GM23338 (cell line): Measurements from ENCODE around the gene MEI4.

Experiments
- CREB1 ChIP-seq: fragments of 250-450 bp; sonication (Bioruptor Pico); IDR thresholded peaks from 2 replicates; pipeline ENCODE4 v1.5.0; 2020; ENCODE audit warnings: low read depth, mild to moderate bottlenecking, moderate library complexity
- EZH2 ChIP-seq: fragments of 200-600 bp; sonication (generic); IDR thresholded peaks from one replicate; pipeline ENCODE4 v1.8.0; 2017; ENCODE audit warnings: antibody characterized with exemption, mild to moderate bottlenecking, low read depth; ENCODE audit not compliant: unreplicated experiment
- EZH2phosphoT487 ChIP-seq: fragments of 200-600 bp; sonication (generic); IDR thresholded peaks from one replicate; pipeline ENCODE4 v1.8.1; 2018; ENCODE audit warnings: antibody characterized with exemption; ENCODE audit not compliant: unreplicated experiment
- POLR2AphosphoS5 ChIP-seq: IDR thresholded peaks from 2 replicates; pipeline ENCODE4 v1.6.1; 2016; ENCODE audit warnings: antibody characterized with exemption, low read depth
- STAT1 ChIP-seq: IDR thresholded peaks from one replicate; pipeline ENCODE4 v1.6.1; 2016; ENCODE audit warnings: antibody characterized with exemption; ENCODE audit not compliant: unreplicated experiment
- ZNF331 ChIP-seq: fragments of 250-450 bp; sonication (Bioruptor Pico); IDR thresholded peaks from 2 replicates; pipeline ENCODE4 v1.5.0; 2020; ENCODE audit warnings: low read depth, mild to moderate bottlenecking, moderate library complexity
- TF ChIP-seq, protein P1 (sequence below), 2 experiments: fragments of 200-600 bp in 1 of 2; sonication (generic) in 1 of 2; conservative IDR thresholded peaks; 2 replicates each; pipeline versions ENCODE4 v1.5.1 to v1.6.1; 2016 to 2017; ENCODE audit warnings: antibody characterized with exemption in 2 of 2, low read depth in 2 of 2, mild to moderate bottlenecking in 2 of 2, moderate library complexity in 1 of 2
- TF ChIP-seq, protein P2 (sequence below): IDR thresholded peaks from one replicate; pipeline ENCODE4 v1.6.1; 2018; ENCODE audit warnings: antibody characterized with exemption; ENCODE audit not compliant: unreplicated experiment
- TF ChIP-seq, protein P3 (sequence below): IDR thresholded peaks from 2 replicates; pipeline ENCODE4 v1.6.1; 2016; ENCODE audit warnings: antibody characterized with exemption

- TF ChIP-seq EZH2phosphoT487 (no peak), STAT1 (no peak), CREB1 (no peak), POLR2AphosphoS5 (no peak), EZH2 (no peak), ZNF331 (CRISPR knock-in tag) (no peak)
- TF ChIP-seq, protein P1, sequence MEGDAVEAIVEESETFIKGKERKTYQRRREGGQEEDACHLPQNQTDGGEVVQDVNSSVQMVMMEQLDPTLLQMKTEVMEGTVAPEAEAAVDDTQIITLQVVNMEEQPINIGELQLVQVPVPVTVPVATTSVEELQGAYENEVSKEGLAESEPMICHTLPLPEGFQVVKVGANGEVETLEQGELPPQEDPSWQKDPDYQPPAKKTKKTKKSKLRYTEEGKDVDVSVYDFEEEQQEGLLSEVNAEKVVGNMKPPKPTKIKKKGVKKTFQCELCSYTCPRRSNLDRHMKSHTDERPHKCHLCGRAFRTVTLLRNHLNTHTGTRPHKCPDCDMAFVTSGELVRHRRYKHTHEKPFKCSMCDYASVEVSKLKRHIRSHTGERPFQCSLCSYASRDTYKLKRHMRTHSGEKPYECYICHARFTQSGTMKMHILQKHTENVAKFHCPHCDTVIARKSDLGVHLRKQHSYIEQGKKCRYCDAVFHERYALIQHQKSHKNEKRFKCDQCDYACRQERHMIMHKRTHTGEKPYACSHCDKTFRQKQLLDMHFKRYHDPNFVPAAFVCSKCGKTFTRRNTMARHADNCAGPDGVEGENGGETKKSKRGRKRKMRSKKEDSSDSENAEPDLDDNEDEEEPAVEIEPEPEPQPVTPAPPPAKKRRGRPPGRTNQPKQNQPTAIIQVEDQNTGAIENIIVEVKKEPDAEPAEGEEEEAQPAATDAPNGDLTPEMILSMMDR (conservative IDR thresholded peaks at IDR 0.05; ENCODE audit: low read depth in 2 of 2): no peak
- TF ChIP-seq, protein P2, sequence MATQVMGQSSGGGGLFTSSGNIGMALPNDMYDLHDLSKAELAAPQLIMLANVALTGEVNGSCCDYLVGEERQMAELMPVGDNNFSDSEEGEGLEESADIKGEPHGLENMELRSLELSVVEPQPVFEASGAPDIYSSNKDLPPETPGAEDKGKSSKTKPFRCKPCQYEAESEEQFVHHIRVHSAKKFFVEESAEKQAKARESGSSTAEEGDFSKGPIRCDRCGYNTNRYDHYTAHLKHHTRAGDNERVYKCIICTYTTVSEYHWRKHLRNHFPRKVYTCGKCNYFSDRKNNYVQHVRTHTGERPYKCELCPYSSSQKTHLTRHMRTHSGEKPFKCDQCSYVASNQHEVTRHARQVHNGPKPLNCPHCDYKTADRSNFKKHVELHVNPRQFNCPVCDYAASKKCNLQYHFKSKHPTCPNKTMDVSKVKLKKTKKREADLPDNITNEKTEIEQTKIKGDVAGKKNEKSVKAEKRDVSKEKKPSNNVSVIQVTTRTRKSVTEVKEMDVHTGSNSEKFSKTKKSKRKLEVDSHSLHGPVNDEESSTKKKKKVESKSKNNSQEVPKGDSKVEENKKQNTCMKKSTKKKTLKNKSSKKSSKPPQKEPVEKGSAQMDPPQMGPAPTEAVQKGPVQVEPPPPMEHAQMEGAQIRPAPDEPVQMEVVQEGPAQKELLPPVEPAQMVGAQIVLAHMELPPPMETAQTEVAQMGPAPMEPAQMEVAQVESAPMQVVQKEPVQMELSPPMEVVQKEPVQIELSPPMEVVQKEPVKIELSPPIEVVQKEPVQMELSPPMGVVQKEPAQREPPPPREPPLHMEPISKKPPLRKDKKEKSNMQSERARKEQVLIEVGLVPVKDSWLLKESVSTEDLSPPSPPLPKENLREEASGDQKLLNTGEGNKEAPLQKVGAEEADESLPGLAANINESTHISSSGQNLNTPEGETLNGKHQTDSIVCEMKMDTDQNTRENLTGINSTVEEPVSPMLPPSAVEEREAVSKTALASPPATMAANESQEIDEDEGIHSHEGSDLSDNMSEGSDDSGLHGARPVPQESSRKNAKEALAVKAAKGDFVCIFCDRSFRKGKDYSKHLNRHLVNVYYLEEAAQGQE: no peak
- TF ChIP-seq, protein P3, sequence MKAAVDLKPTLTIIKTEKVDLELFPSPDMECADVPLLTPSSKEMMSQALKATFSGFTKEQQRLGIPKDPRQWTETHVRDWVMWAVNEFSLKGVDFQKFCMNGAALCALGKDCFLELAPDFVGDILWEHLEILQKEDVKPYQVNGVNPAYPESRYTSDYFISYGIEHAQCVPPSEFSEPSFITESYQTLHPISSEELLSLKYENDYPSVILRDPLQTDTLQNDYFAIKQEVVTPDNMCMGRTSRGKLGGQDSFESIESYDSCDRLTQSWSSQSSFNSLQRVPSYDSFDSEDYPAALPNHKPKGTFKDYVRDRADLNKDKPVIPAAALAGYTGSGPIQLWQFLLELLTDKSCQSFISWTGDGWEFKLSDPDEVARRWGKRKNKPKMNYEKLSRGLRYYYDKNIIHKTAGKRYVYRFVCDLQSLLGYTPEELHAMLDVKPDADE: no peak
Observed at GRCh38 chr6:77829736-77830135, 176.9 kb downstream of the MEI4 start.
